ENCODE data around the gene MIF4GD.

Gene MIF4GD

GRCh38 chr17:75239778-75240393, 31.1 kb downstream of the MIF4GD start:
- Histone ChIP-seq H3K27me3 (ENCODE audit: low read depth, low read length) (no peaks in the 10 kb centered on the region), H3K9me3 (ENCODE audit: control insufficient read depth in 1 of 2, low read length in 2 of 2) (no peaks in the 10 kb centered on the region), H3K36me3 (ENCODE audit: control insufficient read depth in 1 of 2, insufficient read depth in 2 of 2, low read length in 2 of 2) (peaks cover 64 to 98% of the 10 kb centered on the region in 2 donors), H3K27ac (ENCODE audit: low read length) (no peak overlapping the region), H3K4me1 (ENCODE audit: control insufficient read depth in 1 of 2, insufficient read depth in 2 of 2, low read length in 2 of 2) (no peaks in the 10 kb centered on the region), H3K4me3 (ENCODE audit: low read depth in 1 of 2, low read length in 2 of 2) (no peak overlapping the region)

- Histone ChIP-seq H3K4me1 (ENCODE audit: control insufficient read depth in 1 of 2, insufficient read depth in 2 of 2, low read length in 2 of 2) (no peaks in the 10 kb centered on the region), H3K27ac (ENCODE audit: low read length) (no peak overlapping the region), H3K36me3 (ENCODE audit: control insufficient read depth in 1 of 2, insufficient read depth in 2 of 2, low read length in 2 of 2) (peaks cover 68 to 98% of the 10 kb centered on the region in 2 donors), H3K9me3 (ENCODE audit: control insufficient read depth in 1 of 2, low read length in 2 of 2) (no peaks in the 10 kb centered on the region), H3K27me3 (ENCODE audit: low read depth, low read length) (no peaks in the 10 kb centered on the region), H3K4me3 (ENCODE audit: low read depth in 1 of 2, low read length in 2 of 2) (no peak overlapping the region)
Measured at GRCh38 chr17:75239214-75239613, 31.8 kb downstream of the MIF4GD start.

GRCh38 chr17:75238684-75239191, 32.3 kb downstream of the MIF4GD start:
- Histone ChIP-seq H3K36me3 (ENCODE audit: control insufficient read depth in 1 of 2, insufficient read depth in 2 of 2, low read length in 2 of 2) (peaks cover 65 to 94% of the 10 kb centered on the region in 2 donors), H3K4me1 (ENCODE audit: control insufficient read depth in 1 of 2, insufficient read depth in 2 of 2, low read length in 2 of 2) (no peaks in the 10 kb centered on the region), H3K27me3 (ENCODE audit: low read depth, low read length) (no peaks in the 10 kb centered on the region), H3K27ac (ENCODE audit: low read length) (no peak overlapping the region), H3K4me3 (ENCODE audit: low read depth in 1 of 2, low read length in 2 of 2) (no peak overlapping the region), H3K9me3 (ENCODE audit: control insufficient read depth in 1 of 2, low read length in 2 of 2) (no peaks in the 10 kb centered on the region)

GRCh38 chr17:75238020-75238580, 32.9 kb downstream of the MIF4GD start:
- Histone ChIP-seq H3K9me3 (ENCODE audit: control insufficient read depth in 1 of 2, low read length in 2 of 2) (no peaks in the 10 kb centered on the region), H3K36me3 (ENCODE audit: control insufficient read depth in 1 of 2, insufficient read depth in 2 of 2, low read length in 2 of 2) (peaks cover 59 to 88% of the 10 kb centered on the region in 2 donors), H3K27ac (ENCODE audit: low read length) (no peak overlapping the region), H3K4me1 (ENCODE audit: control insufficient read depth in 1 of 2, insufficient read depth in 2 of 2, low read length in 2 of 2) (no peaks in the 10 kb centered on the region), H3K4me3 (ENCODE audit: low read depth in 1 of 2, low read length in 2 of 2) (no peak overlapping the region), H3K27me3 (ENCODE audit: low read depth, low read length) (no peaks in the 10 kb centered on the region)

- Histone ChIP-seq H3K27ac (ENCODE audit: low read length) (no peak overlapping the region), H3K27me3 (ENCODE audit: low read depth, low read length) (no peaks in the 10 kb centered on the region), H3K36me3 (ENCODE audit: control insufficient read depth in 1 of 2, insufficient read depth in 2 of 2, low read length in 2 of 2) (peaks cover 59 to 88% of the 10 kb centered on the region in 2 donors), H3K4me3 (ENCODE audit: low read depth in 1 of 2, low read length in 2 of 2) (no peak overlapping the region), H3K4me1 (ENCODE audit: control insufficient read depth in 1 of 2, insufficient read depth in 2 of 2, low read length in 2 of 2) (no peaks in the 10 kb centered on the region), H3K9me3 (ENCODE audit: control insufficient read depth in 1 of 2, low read length in 2 of 2) (no peaks in the 10 kb centered on the region)
Measured at GRCh38 chr17:75237100-75238014, 33.7 kb downstream of the MIF4GD start.

- H3K27ac ChIP-seq (ENCODE audit: low read length): no peak overlapping the region
- H3K9me3 ChIP-seq (ENCODE audit: control insufficient read depth in 1 of 2, low read length in 2 of 2): no peaks in the 10 kb centered on the region
- H3K4me3 ChIP-seq (ENCODE audit: low read depth in 1 of 2, low read length in 2 of 2): no peak overlapping the region
- H3K36me3 ChIP-seq (ENCODE audit: control insufficient read depth in 1 of 2, insufficient read depth in 2 of 2, low read length in 2 of 2): peaks cover 59 to 75% of the 10 kb centered on the region in 2 donors
- H3K4me1 ChIP-seq (ENCODE audit: control insufficient read depth in 1 of 2, insufficient read depth in 2 of 2, low read length in 2 of 2): peaks cover 0 to 6% of the 10 kb centered on the region in 2 donors
- no peaks in the 10 kb centered on the region for H3K27me3 ChIP-seq (ENCODE audit: low read depth, low read length)
Measured at GRCh38 chr17:75232786-75233185, 38.2 kb downstream of the MIF4GD start.

GRCh38 chr17:75231741-75232464, 39.1 kb downstream of the MIF4GD start:
- Histone ChIP-seq H3K4me3 (ENCODE audit: low read depth in 1 of 2, low read length in 2 of 2) (no peak overlapping the region), H3K9me3 (ENCODE audit: control insufficient read depth in 1 of 2, low read length in 2 of 2) (no peaks in the 10 kb centered on the region), H3K4me1 (ENCODE audit: control insufficient read depth in 1 of 2, insufficient read depth in 2 of 2, low read length in 2 of 2) (peaks cover 0 to 6% of the 10 kb centered on the region in 2 donors), H3K27me3 (ENCODE audit: low read depth, low read length) (no peaks in the 10 kb centered on the region), H3K27ac (ENCODE audit: low read length) (no peak overlapping the region), H3K36me3 (ENCODE audit: control insufficient read depth in 1 of 2, insufficient read depth in 2 of 2, low read length in 2 of 2) (peaks cover 54 to 69% of the 10 kb centered on the region in 2 donors)

- Histone ChIP-seq H3K27ac (ENCODE audit: low read length) (no peak overlapping the region), H3K27me3 (ENCODE audit: low read depth, low read length) (no peaks in the 10 kb centered on the region), H3K4me3 (ENCODE audit: low read depth in 1 of 2, low read length in 2 of 2) (no peak overlapping the region), H3K36me3 (ENCODE audit: control insufficient read depth in 1 of 2, insufficient read depth in 2 of 2, low read length in 2 of 2) (peaks cover 54 to 69% of the 10 kb centered on the region in 2 donors), H3K4me1 (ENCODE audit: control insufficient read depth in 1 of 2, insufficient read depth in 2 of 2, low read length in 2 of 2) (peaks cover 0 to 6% of the 10 kb centered on the region in 2 donors), H3K9me3 (ENCODE audit: control insufficient read depth in 1 of 2, low read length in 2 of 2) (no peaks in the 10 kb centered on the region)
Measured at GRCh38 chr17:75231071-75231470, 40.0 kb downstream of the MIF4GD start.

- Histone ChIP-seq H3K9me3 (ENCODE audit: control insufficient read depth in 1 of 2, low read length in 2 of 2) (no peaks in the 10 kb centered on the region), H3K4me3 (ENCODE audit: low read depth in 1 of 2, low read length in 2 of 2) (no peak overlapping the region), H3K4me1 (ENCODE audit: control insufficient read depth in 1 of 2, insufficient read depth in 2 of 2, low read length in 2 of 2) (peaks cover 0 to 6% of the 10 kb centered on the region in 2 donors), H3K27ac (ENCODE audit: low read length) (peak overlapping the region; percentile 33), H3K36me3 (ENCODE audit: control insufficient read depth in 1 of 2, insufficient read depth in 2 of 2, low read length in 2 of 2) (peaks cover 50 to 69% of the 10 kb centered on the region in 2 donors), H3K27me3 (ENCODE audit: low read depth, low read length) (no peaks in the 10 kb centered on the region)
Measured at GRCh38 chr17:75228847-75229246, 42.2 kb downstream of the MIF4GD start.

GRCh38 chr17:75228305-75228704, 42.7 kb downstream of the MIF4GD start:
- Histone ChIP-seq H3K27ac (ENCODE audit: low read length) (peak overlapping the region; percentile 33), H3K4me1 (ENCODE audit: control insufficient read depth in 1 of 2, insufficient read depth in 2 of 2, low read length in 2 of 2) (peaks cover 0 to 6% of the 10 kb centered on the region in 2 donors), H3K27me3 (ENCODE audit: low read depth, low read length) (no peaks in the 10 kb centered on the region), H3K36me3 (ENCODE audit: control insufficient read depth in 1 of 2, insufficient read depth in 2 of 2, low read length in 2 of 2) (peaks cover 50 to 69% of the 10 kb centered on the region in 2 donors), H3K4me3 (ENCODE audit: low read depth in 1 of 2, low read length in 2 of 2) (no peak overlapping the region), H3K9me3 (ENCODE audit: control insufficient read depth in 1 of 2, low read length in 2 of 2) (no peaks in the 10 kb centered on the region)

All from muscle layer of duodenum (tissue), 2 donors.